ENCODE measurements around the gene LRRC71. TPM values are rescaled to one million over a fixed set of nuclear protein-coding genes. Genes with fewer than 3 reads are reported as not detected.

The LRRC71 gene
- total and polyA plus RNA-seq, 7 experiments from 2014 or later = not detected

GRCh38 chr1:156884560-156885184, 35.8 kb upstream of the LRRC71 start:
- intact Hi-C loops (cut with micrococcal nuclease) = no loop called here
- H3K27ac Mint-ChIP-seq = no peak overlapping the region
- Histone ChIP-seq H3K27me3 (ENCODE audit: control insufficient read depth in 2 of 2, insufficient read depth in 2 of 2, low read length in 2 of 2) (no peaks in the 10 kb centered on the region), H3K9me3 (ENCODE audit: control insufficient read depth in 2 of 3, low read length in 3 of 3) (no peaks in the 10 kb centered on the region), H3K36me3 (ENCODE audit: control insufficient read depth in 2 of 3, insufficient read depth in 3 of 3, low read length in 3 of 3) (no peaks in the 10 kb centered on the region), H3K4me3 (ENCODE audit: low read length) (no peak overlapping the region), H3K4me1 (ENCODE audit: control insufficient read depth in 2 of 2, insufficient read depth in 2 of 2, low read length in 2 of 2) (no peaks in the 10 kb centered on the region), H3K27ac (ENCODE audit: low read depth, low read length) (no peak overlapping the region)
- POLR2A ChIA-PET = interaction anchor here (0.9 kb wide), 1 partner anchor 27 kb away, joined by 3 read pairs; no protein-coding TSS in a partner anchor
- H3K4me1 Mint-ChIP-seq = peaks cover 0 to 4% (median 0%) of the 10 kb centered on the region in 7 donors
- no peaks in the 10 kb centered on the region for H3K9me3 Mint-ChIP-seq
- H3K36me3 Mint-ChIP-seq = no peaks in the 10 kb centered on the region
- DNase-seq (no peak), ATAC-seq (no peak)
- no peak overlapping the region for H3K4me3 Mint-ChIP-seq
- H3K27me3 Mint-ChIP-seq = peaks cover 6 to 61% (median 23%) of the 10 kb centered on the region in 5 donors
- CTCF ChIA-PET = interaction anchor here (0.6 to 0.7 kb wide), 2 partner anchors 13 to 79 kb away, joined by 3 to 5 read pairs; no protein-coding TSS in a partner anchor

- POLR2A ChIA-PET = interaction anchor here (0.5 kb wide), 1 partner anchor 573 kb away, joined by 3 read pairs; no protein-coding TSS in a partner anchor
- CTCF ChIA-PET = interaction anchor here (0.5 kb wide), 1 partner anchor 302 kb away, joined by 3 read pairs; no protein-coding TSS in a partner anchor
Measured at GRCh38 chr1:156885314-156885713, 35.1 kb upstream of the LRRC71 start.

GRCh38 chr1:156885880-156886355, 34.5 kb upstream of the LRRC71 start:
- H3K27me3 Mint-ChIP-seq = peaks cover 6 to 59% (median 31%) of the 10 kb centered on the region in 5 donors
- CTCF ChIA-PET = interaction anchor here (0.5 to 6.0 kb wide), 2 partner anchors 89 to 303 kb away, joined by 3 to 38 read pairs; no protein-coding TSS in a partner anchor
- no peaks in the 10 kb centered on the region for H3K36me3 Mint-ChIP-seq
- H3K4me1 ChIP-seq (ENCODE audit: control insufficient read depth in 2 of 2, insufficient read depth in 2 of 2, low read length in 2 of 2) = no peaks in the 10 kb centered on the region
- H3K9me3 ChIP-seq (ENCODE audit: control insufficient read depth in 2 of 3, low read length in 3 of 3) = no peaks in the 10 kb centered on the region
- H3K4me3 Mint-ChIP-seq = no peak overlapping the region
- no peak overlapping the region for H3K27ac ChIP-seq (ENCODE audit: low read depth, low read length)
- POLR2A ChIA-PET = interaction anchor here (0.5 kb wide), 1 partner anchor 573 kb away, joined by 3 read pairs; no protein-coding TSS in a partner anchor
- no peaks in the 10 kb centered on the region for H3K9me3 Mint-ChIP-seq
- ATAC-seq = no peak
- intact Hi-C loops (cut with micrococcal nuclease) = no loop called here
- no peaks in the 10 kb centered on the region for H3K36me3 ChIP-seq (ENCODE audit: control insufficient read depth in 2 of 3, insufficient read depth in 3 of 3, low read length in 3 of 3)
- no peaks in the 10 kb centered on the region for H3K27me3 ChIP-seq (ENCODE audit: control insufficient read depth in 2 of 2, insufficient read depth in 2 of 2, low read length in 2 of 2)
- no peak overlapping the region for H3K27ac Mint-ChIP-seq
- H3K4me3 ChIP-seq (ENCODE audit: low read length) = no peak overlapping the region
- H3K4me1 Mint-ChIP-seq = peaks cover 0 to 10% (median 4%) of the 10 kb centered on the region in 7 donors
- DNase-seq = no peak

More at GRCh38 chr1:156885314-156885713, 35.1 kb upstream of the LRRC71 start:
- no peak overlapping the region for H3K27ac ChIP-seq (ENCODE audit: low read depth, low read length)
- peaks cover 6 to 59% (median 29%) of the 10 kb centered on the region in 5 donors for H3K27me3 Mint-ChIP-seq
- no peak for DNase-seq
- H3K4me1 ChIP-seq (ENCODE audit: control insufficient read depth in 2 of 2, insufficient read depth in 2 of 2, low read length in 2 of 2) = no peaks in the 10 kb centered on the region
- H3K4me1 Mint-ChIP-seq = peaks cover 0 to 7% (median 3%) of the 10 kb centered on the region in 7 donors
- H3K27me3 ChIP-seq (ENCODE audit: control insufficient read depth in 2 of 2, insufficient read depth in 2 of 2, low read length in 2 of 2) = no peaks in the 10 kb centered on the region
- ATAC-seq = no peak
- no peak overlapping the region for H3K4me3 ChIP-seq (ENCODE audit: low read length)
- H3K4me3 Mint-ChIP-seq = no peak overlapping the region
- no peaks in the 10 kb centered on the region for H3K36me3 ChIP-seq (ENCODE audit: control insufficient read depth in 2 of 3, insufficient read depth in 3 of 3, low read length in 3 of 3)
- intact Hi-C loops (cut with micrococcal nuclease) = no loop called here
- H3K27ac Mint-ChIP-seq = no peak overlapping the region
- H3K9me3 ChIP-seq (ENCODE audit: control insufficient read depth in 2 of 3, low read length in 3 of 3) = no peaks in the 10 kb centered on the region
- no peaks in the 10 kb centered on the region for H3K36me3 Mint-ChIP-seq
- no peaks in the 10 kb centered on the region for H3K9me3 Mint-ChIP-seq

- intact Hi-C loops (cut with micrococcal nuclease) = no loop called here
- ChIA-PET CTCF (interaction anchor here (6.0 kb wide), 1 partner anchor 90 kb away, joined by 38 read pairs; no protein-coding TSS in a partner anchor), POLR2A (no interaction called here)
- H3K27ac Mint-ChIP-seq = no peak overlapping the region
- H3K36me3 Mint-ChIP-seq = no peaks in the 10 kb centered on the region
- no peaks in the 10 kb centered on the region for H3K9me3 ChIP-seq (ENCODE audit: control insufficient read depth in 2 of 3, low read length in 3 of 3)
- H3K4me3 Mint-ChIP-seq = no peak overlapping the region
- no peaks in the 10 kb centered on the region for H3K27me3 ChIP-seq (ENCODE audit: control insufficient read depth in 2 of 2, insufficient read depth in 2 of 2, low read length in 2 of 2)
- H3K9me3 Mint-ChIP-seq = no peaks in the 10 kb centered on the region
- no peak overlapping the region for H3K27ac ChIP-seq (ENCODE audit: low read depth, low read length)
- H3K4me1 ChIP-seq (ENCODE audit: control insufficient read depth in 2 of 2, insufficient read depth in 2 of 2, low read length in 2 of 2) = no peaks in the 10 kb centered on the region
- no peaks in the 10 kb centered on the region for H3K36me3 ChIP-seq (ENCODE audit: control insufficient read depth in 2 of 3, insufficient read depth in 3 of 3, low read length in 3 of 3)
- H3K27me3 Mint-ChIP-seq = peaks cover 10 to 64% (median 33%) of the 10 kb centered on the region in 5 donors
- ATAC-seq (no peak), DNase-seq (no peak)
- H3K4me1 Mint-ChIP-seq = peaks cover 2 to 13% (median 6%) of the 10 kb centered on the region in 7 donors
- H3K4me3 ChIP-seq (ENCODE audit: low read length) = no peak overlapping the region
Measured at GRCh38 chr1:156886583-156887281, 33.7 kb upstream of the LRRC71 start.

- ChIA-PET POLR2A (no interaction called here), CTCF (interaction anchor here (6.0 kb wide), 1 partner anchor 90 kb away, joined by 38 read pairs; no protein-coding TSS in a partner anchor)
- Histone ChIP-seq H3K4me1 (ENCODE audit: control insufficient read depth in 2 of 2, insufficient read depth in 2 of 2, low read length in 2 of 2) (no peaks in the 10 kb centered on the region), H3K27me3 (ENCODE audit: control insufficient read depth in 2 of 2, insufficient read depth in 2 of 2, low read length in 2 of 2) (no peaks in the 10 kb centered on the region), H3K27ac (ENCODE audit: low read depth, low read length) (no peak overlapping the region), H3K9me3 (ENCODE audit: control insufficient read depth in 2 of 3, low read length in 3 of 3) (no peaks in the 10 kb centered on the region), H3K4me3 (ENCODE audit: low read length) (no peak overlapping the region), H3K36me3 (ENCODE audit: control insufficient read depth in 2 of 3, insufficient read depth in 3 of 3, low read length in 3 of 3) (no peaks in the 10 kb centered on the region)
- H3K36me3 Mint-ChIP-seq = no peaks in the 10 kb centered on the region
- no peak overlapping the region for H3K27ac Mint-ChIP-seq
- H3K9me3 Mint-ChIP-seq = no peaks in the 10 kb centered on the region
- H3K27me3 Mint-ChIP-seq = peaks cover 14 to 59% (median 35%) of the 10 kb centered on the region in 5 donors
- no peak overlapping the region for H3K4me3 Mint-ChIP-seq
- DNase-seq (no peak), ATAC-seq (no peak)
- intact Hi-C loops (cut with micrococcal nuclease) = no loop called here
- peaks cover 6 to 19% (median 9%) of the 10 kb centered on the region in 7 donors for H3K4me1 Mint-ChIP-seq
Measured at GRCh38 chr1:156887317-156887716, 33.1 kb upstream of the LRRC71 start.

GRCh38 chr1:156887734-156888133, 32.7 kb upstream of the LRRC71 start:
- Histone ChIP-seq H3K4me1 (ENCODE audit: control insufficient read depth in 2 of 2, insufficient read depth in 2 of 2, low read length in 2 of 2) (no peaks in the 10 kb centered on the region), H3K36me3 (ENCODE audit: control insufficient read depth in 2 of 3, insufficient read depth in 3 of 3, low read length in 3 of 3) (no peaks in the 10 kb centered on the region), H3K27ac (ENCODE audit: low read depth, low read length) (no peak overlapping the region), H3K27me3 (ENCODE audit: control insufficient read depth in 2 of 2, insufficient read depth in 2 of 2, low read length in 2 of 2) (no peaks in the 10 kb centered on the region), H3K9me3 (ENCODE audit: control insufficient read depth in 2 of 3, low read length in 3 of 3) (no peaks in the 10 kb centered on the region), H3K4me3 (ENCODE audit: low read length) (no peak overlapping the region)
- no peak overlapping the region for H3K27ac Mint-ChIP-seq
- no peaks in the 10 kb centered on the region for H3K9me3 Mint-ChIP-seq
- ChIA-PET CTCF (interaction anchor here (0.7 to 6.0 kb wide), 3 partner anchors 91 to 155 kb away, joined by 3 to 38 read pairs (median 4); no protein-coding TSS in a partner anchor), POLR2A (no interaction called here)
- H3K4me3 Mint-ChIP-seq = no peak overlapping the region
- intact Hi-C loops (cut with micrococcal nuclease) = no loop called here
- H3K36me3 Mint-ChIP-seq = no peaks in the 10 kb centered on the region
- peaks cover 6 to 23% (median 12%) of the 10 kb centered on the region in 7 donors for H3K4me1 Mint-ChIP-seq
- peaks cover 13 to 55% (median 38%) of the 10 kb centered on the region in 5 donors for H3K27me3 Mint-ChIP-seq
- ATAC-seq (no peak), DNase-seq (no peak)
